SH-SY5Y (cell line): ENCODE measurements around the gene ITGB6.

ENCODE experiments used
- GATA2 ChIP-seq: IDR thresholded peaks from 2 replicates; pipeline ENCODE4 v1.6.1; 2011; ENCODE audit warnings: mild to moderate bottlenecking, low read depth, low read length
- GATA3 ChIP-seq: IDR thresholded peaks from 2 replicates; pipeline ENCODE4 v1.6.1; 2011; ENCODE audit warnings: low read depth, mild to moderate bottlenecking, low read length, moderate library complexity

- no peak for TF ChIP-seq GATA2
- no peak for TF ChIP-seq GATA3
Measured at GRCh38 chr2:160061533-160061932, 138.5 kb downstream of the ITGB6 start.
